Measurements from ENCODE around the gene LASP1. TPM values are rescaled to one million over a fixed set of nuclear protein-coding genes. Genes with fewer than 3 reads are reported as not detected.

The LASP1 gene
- total and polyA plus RNA-seq, 2 experiments from 2014 or later = 48.7 to 173 TPM

- TF ChIP-seq, protein P1, sequence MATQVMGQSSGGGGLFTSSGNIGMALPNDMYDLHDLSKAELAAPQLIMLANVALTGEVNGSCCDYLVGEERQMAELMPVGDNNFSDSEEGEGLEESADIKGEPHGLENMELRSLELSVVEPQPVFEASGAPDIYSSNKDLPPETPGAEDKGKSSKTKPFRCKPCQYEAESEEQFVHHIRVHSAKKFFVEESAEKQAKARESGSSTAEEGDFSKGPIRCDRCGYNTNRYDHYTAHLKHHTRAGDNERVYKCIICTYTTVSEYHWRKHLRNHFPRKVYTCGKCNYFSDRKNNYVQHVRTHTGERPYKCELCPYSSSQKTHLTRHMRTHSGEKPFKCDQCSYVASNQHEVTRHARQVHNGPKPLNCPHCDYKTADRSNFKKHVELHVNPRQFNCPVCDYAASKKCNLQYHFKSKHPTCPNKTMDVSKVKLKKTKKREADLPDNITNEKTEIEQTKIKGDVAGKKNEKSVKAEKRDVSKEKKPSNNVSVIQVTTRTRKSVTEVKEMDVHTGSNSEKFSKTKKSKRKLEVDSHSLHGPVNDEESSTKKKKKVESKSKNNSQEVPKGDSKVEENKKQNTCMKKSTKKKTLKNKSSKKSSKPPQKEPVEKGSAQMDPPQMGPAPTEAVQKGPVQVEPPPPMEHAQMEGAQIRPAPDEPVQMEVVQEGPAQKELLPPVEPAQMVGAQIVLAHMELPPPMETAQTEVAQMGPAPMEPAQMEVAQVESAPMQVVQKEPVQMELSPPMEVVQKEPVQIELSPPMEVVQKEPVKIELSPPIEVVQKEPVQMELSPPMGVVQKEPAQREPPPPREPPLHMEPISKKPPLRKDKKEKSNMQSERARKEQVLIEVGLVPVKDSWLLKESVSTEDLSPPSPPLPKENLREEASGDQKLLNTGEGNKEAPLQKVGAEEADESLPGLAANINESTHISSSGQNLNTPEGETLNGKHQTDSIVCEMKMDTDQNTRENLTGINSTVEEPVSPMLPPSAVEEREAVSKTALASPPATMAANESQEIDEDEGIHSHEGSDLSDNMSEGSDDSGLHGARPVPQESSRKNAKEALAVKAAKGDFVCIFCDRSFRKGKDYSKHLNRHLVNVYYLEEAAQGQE (IDR thresholded peaks at IDR 0.05; ENCODE audit: unreplicated experiment) = no peak
- TF ChIP-seq JUNB (IDR thresholded peaks at IDR 0.05; ENCODE audit: unreplicated experiment) = no peak
Measured at GRCh38 chr17:38893607-38894006, 23.7 kb downstream of the LASP1 start (continued).

- no peaks in the 10 kb centered on the region for H3K36me3 ChIP-seq (ENCODE audit: insufficient read depth)
- H3K27me3 Mint-ChIP-seq (ENCODE audit: insufficient read depth, low read depth, poor library complexity) = no peaks in the 10 kb centered on the region
- H3K4me3 ChIP-seq = no peak overlapping the region
- H3K27ac ChIP-seq (ENCODE audit: low read depth) = peak overlapping the region; percentile 79
- H3K4me3 Mint-ChIP-seq = no peak overlapping the region
- peaks cover 19% of the 10 kb centered on the region for H3K4me1 ChIP-seq (ENCODE audit: insufficient read depth)
- H3K27ac Mint-ChIP-seq = peak overlapping the region; percentile 67; the same call in 1 of the 2 replicates
- 0 out of 2 replicates have a peak, but pooled peaks cover 4% of the 10 kb centered on the region for H3F3A ChIP-seq (replicated peaks; ENCODE audit: low read depth)
- peaks cover 9% of the 10 kb centered on the region for H3K79me2 ChIP-seq (replicated peaks; ENCODE audit: insufficient read depth)
- no peaks in the 10 kb centered on the region for H3K9me3 Mint-ChIP-seq
- DNase-seq (ENCODE audit: low spot score) (no peak), ATAC-seq (no peak)
- H2AFZ ChIP-seq = no peak overlapping the region
- peaks cover 35% of the 10 kb centered on the region for H3K4me1 Mint-ChIP-seq
- 0 out of 2 replicates have a peak overlapping the region, but pooled peaks have one; percentile 20 for H3K4me2 ChIP-seq
- H3K36me3 Mint-ChIP-seq (ENCODE audit: low read depth) = peaks cover 51% of the 10 kb centered on the region
- no peaks in the 10 kb centered on the region for H3K9me2 ChIP-seq (ENCODE audit: insufficient read depth)
- H3K27me3 ChIP-seq (ENCODE audit: insufficient read depth) = no peaks in the 10 kb centered on the region
- H4K20me1 ChIP-seq (replicated peaks; ENCODE audit: insufficient read depth) = no peaks in the 10 kb centered on the region; the same call in 1 of the 2 replicates
- no peak for TF ChIP-seq ZNF331 (CRISPR knock-in tag; IDR thresholded peaks at IDR 0.05; ENCODE audit: low read depth)
- TF ChIP-seq, protein P1 (IDR thresholded peaks at IDR 0.05; ENCODE audit: unreplicated experiment) = no peak
- TF ChIP-seq CREB1 (CRISPR knock-in tag; IDR thresholded peaks at IDR 0.05; ENCODE audit: low read depth) = no peak
- TF ChIP-seq, protein P2, sequence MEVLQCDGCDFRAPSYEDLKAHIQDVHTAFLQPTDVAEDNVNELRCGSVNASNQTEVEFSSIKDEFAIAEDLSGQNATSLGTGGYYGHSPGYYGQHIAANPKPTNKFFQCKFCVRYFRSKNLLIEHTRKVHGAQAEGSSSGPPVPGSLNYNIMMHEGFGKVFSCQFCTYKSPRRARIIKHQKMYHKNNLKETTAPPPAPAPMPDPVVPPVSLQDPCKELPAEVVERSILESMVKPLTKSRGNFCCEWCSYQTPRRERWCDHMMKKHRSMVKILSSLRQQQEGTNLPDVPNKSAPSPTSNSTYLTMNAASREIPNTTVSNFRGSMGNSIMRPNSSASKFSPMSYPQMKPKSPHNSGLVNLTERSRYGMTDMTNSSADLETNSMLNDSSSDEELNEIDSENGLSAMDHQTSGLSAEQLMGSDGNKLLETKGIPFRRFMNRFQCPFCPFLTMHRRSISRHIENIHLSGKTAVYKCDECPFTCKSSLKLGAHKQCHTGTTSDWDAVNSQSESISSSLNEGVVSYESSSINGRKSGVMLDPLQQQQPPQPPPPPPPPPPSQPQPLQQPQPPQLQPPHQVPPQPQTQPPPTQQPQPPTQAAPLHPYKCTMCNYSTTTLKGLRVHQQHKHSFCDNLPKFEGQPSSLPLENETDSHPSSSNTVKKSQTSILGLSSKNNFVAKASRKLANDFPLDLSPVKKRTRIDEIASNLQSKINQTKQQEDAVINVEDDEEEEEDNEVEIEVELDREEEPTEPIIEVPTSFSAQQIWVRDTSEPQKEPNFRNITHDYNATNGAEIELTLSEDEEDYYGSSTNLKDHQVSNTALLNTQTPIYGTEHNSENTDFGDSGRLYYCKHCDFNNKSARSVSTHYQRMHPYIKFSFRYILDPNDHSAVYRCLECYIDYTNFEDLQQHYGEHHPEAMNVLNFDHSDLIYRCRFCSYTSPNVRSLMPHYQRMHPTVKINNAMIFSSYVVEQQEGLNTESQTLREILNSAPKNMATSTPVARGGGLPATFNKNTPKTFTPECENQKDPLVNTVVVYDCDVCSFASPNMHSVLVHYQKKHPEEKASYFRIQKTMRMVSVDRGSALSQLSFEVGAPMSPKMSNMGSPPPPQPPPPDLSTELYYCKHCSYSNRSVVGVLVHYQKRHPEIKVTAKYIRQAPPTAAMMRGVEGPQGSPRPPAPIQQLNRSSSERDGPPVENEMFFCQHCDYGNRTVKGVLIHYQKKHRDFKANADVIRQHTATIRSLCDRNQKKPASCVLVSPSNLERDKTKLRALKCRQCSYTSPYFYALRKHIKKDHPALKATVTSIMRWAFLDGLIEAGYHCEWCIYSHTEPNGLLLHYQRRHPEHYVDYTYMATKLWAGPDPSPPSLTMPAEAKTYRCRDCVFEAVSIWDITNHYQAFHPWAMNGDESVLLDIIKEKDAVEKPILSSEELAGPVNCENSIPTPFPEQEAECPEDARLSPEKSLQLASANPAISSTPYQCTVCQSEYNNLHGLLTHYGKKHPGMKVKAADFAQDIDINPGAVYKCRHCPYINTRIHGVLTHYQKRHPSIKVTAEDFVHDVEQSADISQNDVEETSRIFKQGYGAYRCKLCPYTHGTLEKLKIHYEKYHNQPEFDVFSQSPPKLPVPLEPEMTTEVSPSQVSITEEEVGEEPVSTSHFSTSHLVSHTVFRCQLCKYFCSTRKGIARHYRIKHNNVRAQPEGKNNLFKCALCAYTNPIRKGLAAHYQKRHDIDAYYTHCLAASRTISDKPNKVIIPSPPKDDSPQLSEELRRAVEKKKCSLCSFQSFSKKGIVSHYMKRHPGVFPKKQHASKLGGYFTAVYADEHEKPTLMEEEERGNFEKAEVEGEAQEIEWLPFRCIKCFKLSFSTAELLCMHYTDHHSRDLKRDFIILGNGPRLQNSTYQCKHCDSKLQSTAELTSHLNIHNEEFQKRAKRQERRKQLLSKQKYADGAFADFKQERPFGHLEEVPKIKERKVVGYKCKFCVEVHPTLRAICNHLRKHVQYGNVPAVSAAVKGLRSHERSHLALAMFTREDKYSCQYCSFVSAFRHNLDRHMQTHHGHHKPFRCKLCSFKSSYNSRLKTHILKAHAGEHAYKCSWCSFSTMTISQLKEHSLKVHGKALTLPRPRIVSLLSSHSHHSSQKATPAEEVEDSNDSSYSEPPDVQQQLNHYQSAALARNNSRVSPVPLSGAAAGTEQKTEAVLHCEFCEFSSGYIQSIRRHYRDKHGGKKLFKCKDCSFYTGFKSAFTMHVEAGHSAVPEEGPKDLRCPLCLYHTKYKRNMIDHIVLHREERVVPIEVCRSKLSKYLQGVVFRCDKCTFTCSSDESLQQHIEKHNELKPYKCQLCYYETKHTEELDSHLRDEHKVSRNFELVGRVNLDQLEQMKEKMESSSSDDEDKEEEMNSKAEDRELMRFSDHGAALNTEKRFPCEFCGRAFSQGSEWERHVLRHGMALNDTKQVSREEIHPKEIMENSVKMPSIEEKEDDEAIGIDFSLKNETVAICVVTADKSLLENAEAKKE (CRISPR knock-in tag; IDR thresholded peaks at IDR 0.05) = no peak
- no peak for TF ChIP-seq EZH2 (IDR thresholded peaks at IDR 0.05; ENCODE audit: low read depth, unreplicated experiment)
- TF ChIP-seq ZNF114 (CRISPR knock-in tag; IDR thresholded peaks at IDR 0.05) = no peak
- no peak for TF ChIP-seq NANOG (IDR thresholded peaks at IDR 0.05; ENCODE audit: borderline replicate concordance)
- TF ChIP-seq, protein P3, sequence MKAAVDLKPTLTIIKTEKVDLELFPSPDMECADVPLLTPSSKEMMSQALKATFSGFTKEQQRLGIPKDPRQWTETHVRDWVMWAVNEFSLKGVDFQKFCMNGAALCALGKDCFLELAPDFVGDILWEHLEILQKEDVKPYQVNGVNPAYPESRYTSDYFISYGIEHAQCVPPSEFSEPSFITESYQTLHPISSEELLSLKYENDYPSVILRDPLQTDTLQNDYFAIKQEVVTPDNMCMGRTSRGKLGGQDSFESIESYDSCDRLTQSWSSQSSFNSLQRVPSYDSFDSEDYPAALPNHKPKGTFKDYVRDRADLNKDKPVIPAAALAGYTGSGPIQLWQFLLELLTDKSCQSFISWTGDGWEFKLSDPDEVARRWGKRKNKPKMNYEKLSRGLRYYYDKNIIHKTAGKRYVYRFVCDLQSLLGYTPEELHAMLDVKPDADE (IDR thresholded peaks at IDR 0.05) = no peak
- TF ChIP-seq STAT1 (IDR thresholded peaks at IDR 0.05; ENCODE audit: unreplicated experiment) = no peak
- no peak for TF ChIP-seq POLR2AphosphoS5 (IDR thresholded peaks at IDR 0.05; ENCODE audit: low read depth)
- TF ChIP-seq JUNB (IDR thresholded peaks at IDR 0.05; ENCODE audit: unreplicated experiment) = no peak
Measured at GRCh38 chr17:38894276-38894675, 24.4 kb downstream of the LASP1 start.

Measured in GM23338 (cell line).